GM12875 (cell line): ENCODE measurements around the gene CORO2B.

Experiments used
- H3K4me3 ChIP-seq: one replicate; pipeline ENCODE4 v1.5.1; 2011; ENCODE audit warnings: low read depth, low read length, control low read depth
- CTCF ChIP-seq: IDR thresholded peaks from 2 replicates; pipeline ENCODE4 v1.5.1; 2011; ENCODE audit warnings: low read depth, mild to moderate bottlenecking, control low read depth, inconsistent platforms, low read length, moderate library complexity, borderline replicate concordance; ENCODE audit not compliant: insufficient read depth

CORO2B gene

GRCh38 chr15:68635141-68635540 lies 56.3 kb downstream of the CORO2B start:
- TF ChIP-seq CTCF: no peak
- no peak overlapping the region for H3K4me3 ChIP-seq

DNA sequence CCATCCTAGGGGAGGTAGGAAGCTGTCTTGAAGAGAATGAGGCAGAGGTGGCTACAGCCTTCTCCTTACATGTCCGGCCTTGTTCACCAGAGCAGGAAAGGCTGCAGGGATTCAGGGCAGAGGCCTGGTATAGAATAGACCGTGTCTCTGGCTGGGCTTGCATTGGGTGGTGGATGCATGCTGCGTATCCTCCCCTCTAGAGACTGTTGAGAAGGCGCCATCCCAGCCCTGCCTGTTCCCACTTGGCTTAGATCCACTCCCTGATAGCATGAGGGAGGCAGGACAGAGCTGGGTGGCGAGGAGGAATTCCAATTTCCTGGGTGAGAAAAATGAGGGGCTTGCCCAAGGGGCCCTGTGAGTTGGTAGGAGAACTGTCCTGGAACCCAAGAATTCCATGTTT lies 57.5 kb downstream of the CORO2B start:
- TF ChIP-seq CTCF: no peak
- no peak overlapping the region for H3K4me3 ChIP-seq

GRCh38 chr15:68637767-68638404 lies 59.1 kb downstream of the CORO2B start:
- no peak for TF ChIP-seq CTCF
- H3K4me3 ChIP-seq: no peak overlapping the region

DNA sequence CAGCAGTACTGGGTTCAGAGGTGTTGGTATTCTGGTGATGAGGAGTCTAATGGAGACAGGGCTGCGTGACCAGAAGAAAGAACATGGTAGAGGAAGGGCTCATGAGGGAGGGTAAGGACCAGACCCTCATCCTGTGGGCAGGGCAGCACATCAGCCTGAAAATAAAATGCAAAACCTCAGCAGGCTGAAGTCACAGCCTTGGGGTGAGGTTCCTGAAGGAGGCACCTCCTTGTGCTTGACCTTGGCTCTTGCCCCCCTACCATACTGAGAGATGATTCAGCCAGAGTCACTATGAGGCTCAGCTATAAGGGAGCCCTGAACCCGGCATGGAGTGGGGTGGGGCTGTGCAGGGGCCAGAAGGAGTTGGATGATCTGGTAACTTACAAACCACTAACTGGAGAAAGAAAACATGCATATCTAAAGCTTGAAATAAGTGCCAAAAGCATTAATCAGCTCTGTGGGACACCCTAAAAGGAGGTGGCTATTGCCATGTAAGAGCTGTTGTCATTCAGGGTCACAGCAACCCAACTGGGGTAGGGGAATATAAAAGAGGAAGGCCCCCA lies 60.2 kb downstream of the CORO2B start:
- H3K4me3 ChIP-seq: no peak overlapping the region
- TF ChIP-seq CTCF: no peak

DNA sequence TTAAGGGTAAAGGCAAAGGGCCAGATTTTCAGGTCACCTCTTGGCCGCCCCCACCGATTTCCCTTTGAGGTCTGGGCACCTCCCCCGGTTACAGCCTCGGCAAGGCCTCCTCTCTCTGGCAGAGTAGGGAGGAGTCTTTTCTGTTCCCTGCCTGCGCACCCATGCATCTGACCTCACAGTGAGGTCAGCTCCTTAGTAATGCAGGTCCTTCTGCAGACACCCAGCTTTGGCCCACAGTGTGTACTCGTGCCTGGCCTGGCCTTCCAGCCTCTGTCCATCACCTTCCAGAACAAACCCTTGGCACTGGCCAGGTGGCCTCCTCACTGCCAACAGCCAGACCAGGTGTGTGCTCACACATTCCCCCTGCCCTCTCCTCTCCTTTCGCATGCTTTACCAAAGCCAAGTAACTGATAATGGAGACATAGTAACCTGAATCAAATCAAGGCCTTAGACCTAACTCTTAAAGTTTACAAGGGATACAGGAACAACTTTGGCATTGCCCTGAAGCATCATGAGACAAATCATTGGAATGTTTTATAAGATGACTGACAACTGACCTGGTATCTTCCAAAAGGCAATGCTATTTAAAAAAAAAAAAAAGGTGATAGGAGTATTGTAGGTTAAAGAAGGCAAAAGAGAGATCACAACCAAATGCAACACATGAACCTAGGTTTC lies 61.3 kb downstream of the CORO2B start:
- TF ChIP-seq CTCF: no peak

GRCh38 chr15:68640791-68641331 lies 62.1 kb downstream of the CORO2B start:
- TF ChIP-seq CTCF: no peak

More for the DNA sequence above, 61.3 kb downstream of the CORO2B start:
- H3K4me3 ChIP-seq: no peak overlapping the region

GRCh38 chr15:68641376-68641775 lies 62.6 kb downstream of the CORO2B start:
- TF ChIP-seq CTCF: no peak
- no peak overlapping the region for H3K4me3 ChIP-seq

More at GRCh38 chr15:68640791-68641331, 62.1 kb downstream of the CORO2B start:
- no peak overlapping the region for H3K4me3 ChIP-seq
